Ovary (tissue), 9 donors: ENCODE data around the gene RNASEH2A. TPM values are rescaled to one million over a fixed set of nuclear protein-coding genes. Genes with fewer than 3 reads are reported as not detected.

Source experiments
- DNase-seq, 5 donors: peaks; one replicate each; pipeline ENCODE4 v3.0.0-alpha.2; 2019 to 2020
- H3K27ac ChIP-seq, 2 donors: fragments of 200-600 bp; one replicate each; pipeline versions ENCODE4 v1.5.1 to v1.8.0; 2019 to 2022
- H3K27me3 ChIP-seq: fragments of 200-600 bp; one replicate; pipeline ENCODE4 v1.8.0; 2022
- H3K36me3 ChIP-seq: fragments of 200-600 bp; sonication (generic); one replicate; pipeline ENCODE4 v1.5.1; 2019
- H3K4me1 ChIP-seq: one replicate; pipeline ENCODE4 v1.8.1; 2013; ENCODE audit warnings: mild to moderate bottlenecking, moderate library complexity; ENCODE audit not compliant: insufficient read depth
- H3K4me3 ChIP-seq: fragments of 200-600 bp; sonication (generic); one replicate; pipeline ENCODE4 v1.5.1; 2017
- H3K9me3 ChIP-seq, 2 donors: fragments of 200-600 bp in 1 of 2; sonication (generic) in 1 of 2; one replicate each; pipeline versions ENCODE4 v1.5.1 to v1.8.1; 2013 to 2019; ENCODE audit warnings: mild to moderate bottlenecking in 1 of 2, moderate library complexity in 1 of 2
- EP300 ChIP-seq: sonication (generic); formaldehyde crosslinking; IDR thresholded peaks from one replicate; pipeline ENCODE4 v1.6.1; 2017; ENCODE audit warnings: antibody characterized with exemption
- POLR2A ChIP-seq: fragments of 450-650 bp; IDR thresholded peaks from one replicate; pipeline ENCODE4 v1.6.1; 2017; ENCODE audit warnings: antibody characterized with exemption, mild to moderate bottlenecking, moderate library complexity
- WGBS, 3 donors: extraction: QIAGEN DNeasy Blood & Tissue Kit in 1 of 3; methylation state at CpG; one replicate each; pipeline versions ENCODE4 v1.1.5 to v1.1.7; 2013 to 2017; 5-methylcytosine and 5-hydroxymethylcytosine counted together
- intact Hi-C, 4 donors: fragments of 100-400 bp; cut with DNase I; formaldehyde crosslinking; loops; one replicate each; pipeline versions ENCODE4 v1.11.0 to v1.15.1; 2022 to 2023
- polyA plus RNA-seq, 2 donors: library from polyadenylated mRNA; stranded (reverse); fragments of 200-250 nt in 1 of 2; fragments of 350-450 nt in 1 of 2; fragmentation: Illumina TruSeq in 1 of 2; extraction: RNeasy Lipid Tissue Mini Kit (QIAGEN cat#74804) in 1 of 2; gene quantifications; one replicate each; pipeline ENCODE4 v1.2.3, GENCODE V29; 2013 to 2014
- total RNA-seq, 7 donors: library from RNA; depleted of rRNA in 2 of 7; stranded (reverse); fragments of >200 nt in 2 of 7; fragmentation: NEBNext Ultra II Directional in 3 of 7; extraction: Animal tissue kit (Norgen Biotek cat#: 25700) in 3 of 7; gene quantifications; one replicate each; pipeline versions ENCODE4 v1.1.0 to v1.2.4, GENCODE V29; 2016 to 2023
- TF ChIP-seq, protein P1 (sequence below), 3 donors: fragments of 450-650 bp in 2 of 3; fragments of 200-600 bp in 1 of 3; IDR thresholded peaks; one replicate each; pipeline versions ENCODE4 v1.5.1 to v1.8.0; 2016 to 2022; ENCODE audit warnings: antibody characterized with exemption in 3 of 3, mild to moderate bottlenecking in 1 of 3
- donor health status: DM: no; HTN: no; CAD: no; lungs with moderate emphysema.
- donor health status: DM: no; HTN: no; CAD: no.
- donor health status: Bipolar disorder and iron deficiency.
- donor health status: DM: yes; HTN: yes; CAD: no.
- donor health status: DM: no; HTN: no; CAD: no.
- donor health status: DM: yes; HTN: yes; CAD: no.

RNASEH2A gene
- total and polyA plus RNA-seq, 9 donors = 1.2 to 12.2 (median 7.7) TPM

DNA sequence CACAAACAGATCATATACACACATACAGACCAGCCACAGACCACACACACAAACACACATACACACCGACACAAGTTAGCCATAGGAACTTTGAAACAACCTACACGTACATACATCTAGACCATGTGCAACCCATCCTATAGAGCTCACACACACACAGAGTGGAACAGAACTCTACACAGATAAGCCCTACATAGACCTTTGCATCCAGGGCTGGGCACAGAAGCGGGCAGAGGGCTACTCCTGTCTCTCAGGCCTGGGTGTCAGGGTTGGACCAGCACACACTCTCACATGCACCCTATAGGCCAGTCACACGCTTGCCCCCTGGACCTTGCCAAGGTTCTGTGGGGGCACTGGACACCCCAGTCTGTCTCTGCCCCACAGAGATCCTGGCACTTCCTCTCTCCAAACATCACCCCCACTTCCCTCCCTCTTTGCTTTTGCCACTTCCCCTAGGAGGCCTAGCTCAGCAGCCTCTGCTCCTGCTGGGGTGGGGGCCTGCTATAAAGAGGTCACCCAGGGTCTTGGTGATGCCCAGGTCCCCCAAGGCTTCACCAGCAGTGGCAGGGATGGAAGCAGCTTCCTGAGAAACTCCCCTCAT is 20.9 kb upstream of the RNASEH2A start:
- intact Hi-C loops = loop anchor here in 1 of 4 donors (10.0 kb wide), 1 partner anchor 1059 kb away; no protein-coding TSS in a partner anchor
- TF ChIP-seq, protein P1, sequence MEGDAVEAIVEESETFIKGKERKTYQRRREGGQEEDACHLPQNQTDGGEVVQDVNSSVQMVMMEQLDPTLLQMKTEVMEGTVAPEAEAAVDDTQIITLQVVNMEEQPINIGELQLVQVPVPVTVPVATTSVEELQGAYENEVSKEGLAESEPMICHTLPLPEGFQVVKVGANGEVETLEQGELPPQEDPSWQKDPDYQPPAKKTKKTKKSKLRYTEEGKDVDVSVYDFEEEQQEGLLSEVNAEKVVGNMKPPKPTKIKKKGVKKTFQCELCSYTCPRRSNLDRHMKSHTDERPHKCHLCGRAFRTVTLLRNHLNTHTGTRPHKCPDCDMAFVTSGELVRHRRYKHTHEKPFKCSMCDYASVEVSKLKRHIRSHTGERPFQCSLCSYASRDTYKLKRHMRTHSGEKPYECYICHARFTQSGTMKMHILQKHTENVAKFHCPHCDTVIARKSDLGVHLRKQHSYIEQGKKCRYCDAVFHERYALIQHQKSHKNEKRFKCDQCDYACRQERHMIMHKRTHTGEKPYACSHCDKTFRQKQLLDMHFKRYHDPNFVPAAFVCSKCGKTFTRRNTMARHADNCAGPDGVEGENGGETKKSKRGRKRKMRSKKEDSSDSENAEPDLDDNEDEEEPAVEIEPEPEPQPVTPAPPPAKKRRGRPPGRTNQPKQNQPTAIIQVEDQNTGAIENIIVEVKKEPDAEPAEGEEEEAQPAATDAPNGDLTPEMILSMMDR (IDR thresholded peaks at IDR 0.05) = no peak
- no peak for TF ChIP-seq EP300
- no peak for TF ChIP-seq POLR2A
- peaks cover 16% of the 10 kb centered on the region for H3K4me1 ChIP-seq
- peak in 1 of 5 donors; percentile 36 for DNase-seq
- no peaks in the 10 kb centered on the region for H3K36me3 ChIP-seq
- H3K9me3 ChIP-seq = no peaks in the 10 kb centered on the region
- no peak overlapping the region for H3K4me3 ChIP-seq
- peak overlapping the region; percentile 72 to 99 for H3K27ac ChIP-seq
- H3K27me3 ChIP-seq = no peaks in the 10 kb centered on the region
- WGBS, 3 donors = 72 to 78% (median 72%) methylated on average over 4 of the region's 4 CpGs

DNA sequence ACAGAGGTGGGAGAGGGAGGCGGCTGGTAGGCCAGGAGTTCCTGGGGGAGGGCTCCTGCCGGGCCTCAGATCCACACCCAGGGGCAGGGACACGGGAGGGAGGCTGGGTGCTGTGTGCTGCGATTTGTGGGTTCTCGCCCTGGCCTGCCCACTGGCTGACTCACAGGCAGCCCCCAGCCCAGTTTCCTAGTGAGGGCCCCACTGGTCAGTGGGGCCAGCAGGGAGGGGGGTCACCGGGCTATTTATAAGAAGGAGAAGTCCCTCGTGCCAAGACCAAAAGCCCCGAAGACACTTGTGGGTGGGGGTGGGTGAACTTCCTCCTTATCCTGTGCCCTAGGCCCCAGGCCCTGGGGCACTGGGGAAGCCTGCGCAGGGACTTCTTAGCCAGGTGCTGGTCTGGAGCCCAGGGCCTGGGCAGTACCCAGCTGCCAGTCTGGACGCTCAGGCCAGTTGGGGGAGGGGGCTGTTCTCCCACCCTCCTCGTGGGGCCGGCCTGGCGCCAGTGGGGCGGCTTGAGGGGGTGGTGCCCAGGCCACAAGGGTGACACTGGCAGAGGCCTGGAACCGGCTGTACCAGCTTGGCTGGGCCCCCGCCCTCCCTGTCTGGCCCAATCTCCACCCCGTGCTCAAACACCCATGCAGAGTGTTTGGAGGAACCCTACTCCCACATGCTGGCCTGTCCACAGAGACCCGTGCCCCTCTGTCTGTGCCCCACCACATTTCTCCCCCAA is 20.1 kb upstream of the RNASEH2A start:
- no peaks in the 10 kb centered on the region for H3K27me3 ChIP-seq
- H3K9me3 ChIP-seq = no peaks in the 10 kb centered on the region
- TF ChIP-seq, protein P1 (IDR thresholded peaks at IDR 0.05) = no peak
- TF ChIP-seq EP300 (no peak), POLR2A (no peak)
- no peak overlapping the region for H3K4me3 ChIP-seq
- H3K27ac ChIP-seq = peak overlapping the region; percentile 72 to 99
- intact Hi-C loops = loop anchor here in 1 of 4 donors (10.0 kb wide), 1 partner anchor 1058 kb away; no protein-coding TSS in a partner anchor
- DNase-seq = peak in 3 of 5 donors; percentile 38 to 61 (median 47)
- H3K36me3 ChIP-seq = no peaks in the 10 kb centered on the region
- WGBS, 3 donors = 54 to 64% (median 61%) methylated on average over 10 to 18 of the region's 18 CpGs
- peaks cover 17% of the 10 kb centered on the region for H3K4me1 ChIP-seq

DNA sequence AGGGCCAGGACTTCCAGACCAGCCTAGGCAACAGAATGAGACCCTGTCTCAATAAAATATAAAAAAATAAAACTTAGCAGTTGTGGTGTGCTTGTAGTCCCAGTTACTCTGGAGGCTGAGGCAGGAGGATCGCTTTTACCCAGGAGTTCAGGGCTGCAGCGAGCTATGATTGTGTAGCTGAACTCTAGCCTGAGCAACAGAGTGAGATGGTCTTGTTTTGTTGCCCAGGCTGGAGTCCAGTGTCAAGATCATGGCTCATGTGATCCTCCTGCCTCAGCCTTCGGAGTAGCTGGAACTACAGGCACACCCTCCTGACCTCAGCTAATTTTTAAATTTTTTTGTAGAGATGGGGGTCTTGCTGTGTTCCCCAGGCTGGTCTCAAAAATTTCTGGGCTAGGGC is 19.4 kb upstream of the RNASEH2A start:
- H3K36me3 ChIP-seq = no peaks in the 10 kb centered on the region
- 66 to 75% (median 68%) methylated on average over 3 of the region's 3 CpGs for WGBS, 3 donors
- intact Hi-C loops = loop anchor here in 1 of 4 donors (10.0 kb wide), 1 partner anchor 1058 kb away; no protein-coding TSS in a partner anchor
- peak in 1 of 5 donors; percentile 18 for DNase-seq
- TF ChIP-seq EP300 (no peak), POLR2A (no peak)
- TF ChIP-seq, protein P1 (IDR thresholded peaks at IDR 0.05) = no peak
- peaks cover 17% of the 10 kb centered on the region for H3K4me1 ChIP-seq
- H3K27me3 ChIP-seq = no peaks in the 10 kb centered on the region
- no peaks in the 10 kb centered on the region for H3K9me3 ChIP-seq
- peak overlapping the region; percentile 72 to 99 for H3K27ac ChIP-seq
- H3K4me3 ChIP-seq = no peak overlapping the region

DNA sequence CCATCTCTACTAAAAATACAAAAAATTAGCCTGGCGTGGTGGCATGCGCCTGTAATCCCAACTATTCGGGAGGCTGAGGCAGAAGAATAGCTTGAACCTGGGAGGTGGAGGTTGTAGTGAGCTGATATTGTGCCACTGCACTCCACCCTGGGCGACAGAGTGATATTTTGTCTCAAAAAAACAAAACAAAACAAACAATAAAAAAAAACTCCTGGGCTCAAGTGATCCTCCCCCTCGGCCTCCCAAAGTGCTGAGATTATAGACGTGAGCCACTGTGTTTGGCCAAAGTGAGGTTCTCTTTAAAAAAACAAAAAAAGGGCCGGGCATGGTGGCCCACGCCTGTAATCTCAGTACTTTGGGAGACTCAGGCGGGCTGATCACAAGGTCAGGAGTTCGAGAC is 18.9 kb upstream of the RNASEH2A start:
- Histone ChIP-seq H3K36me3 (no peaks in the 10 kb centered on the region), H3K27ac (peak overlapping the region; percentile 72 to 99), H3K4me3 (no peak overlapping the region), H3K9me3 (no peaks in the 10 kb centered on the region), H3K27me3 (no peaks in the 10 kb centered on the region), H3K4me1 (peaks cover 17% of the 10 kb centered on the region)
- 59 to 70% (median 67%) methylated on average over 10 of the region's 10 CpGs for WGBS, 3 donors
- intact Hi-C loops = loop anchor here in 1 of 4 donors (10.0 kb wide), 1 partner anchor 1057 kb away; no protein-coding TSS in a partner anchor
- no peak for TF ChIP-seq POLR2A
- TF ChIP-seq, protein P1 (IDR thresholded peaks at IDR 0.05) = no peak
- no peak for TF ChIP-seq EP300
- peak in 1 of 5 donors; percentile 13 for DNase-seq
